CD14-positive monocyte (primary cell): ENCODE measurements around the gene STAT6. TPM values are rescaled to one million over a fixed set of nuclear protein-coding genes. Genes with fewer than 3 reads are reported as not detected.

Source experiments
- DNase-seq, 3 donors: peaks; one replicate each; pipeline ENCODE4 v3.0.0-alpha.2; 2011 to 2022
- H2AFZ ChIP-seq: 2 replicates; pipeline ENCODE4 v1.6.0; 2012; ENCODE audit warnings: mild to moderate bottlenecking, low read depth, low read length, inconsistent platforms; ENCODE audit not compliant: insufficient read depth, poor library complexity, severe bottlenecking
- H3K27ac ChIP-seq, 2 donors: 1 replicate in 1 of 2; 2 replicates in 1 of 2; pipeline ENCODE4 v1.5.1; 2012 to 2013; ENCODE audit warnings: low read length in 2 of 2, control low read depth in 1 of 2, inconsistent platforms in 1 of 2, low read depth in 1 of 2, mild to moderate bottlenecking in 1 of 2
- H3K27me3 ChIP-seq, 2 donors: one replicate each; pipeline versions ENCODE4 v1.6.0 to v1.6.1; 2011 to 2013; ENCODE audit warnings: low read length in 2 of 2; ENCODE audit not compliant: control insufficient read depth in 2 of 2, insufficient read depth in 2 of 2
- H3K36me3 ChIP-seq, 2 donors: replicated peaks in 1 of 2; 1 replicate in 1 of 2; 2 replicates in 1 of 2; pipeline versions ENCODE4 v1.5.1 to v1.6.1; 2012 to 2013; ENCODE audit warnings: low read length in 2 of 2, control low read depth in 1 of 2, inconsistent platforms in 1 of 2, mild to moderate bottlenecking in 1 of 2; ENCODE audit not compliant: insufficient read depth in 2 of 2, control insufficient read depth in 1 of 2
- H3K4me1 ChIP-seq, 2 donors: 1 replicate in 1 of 2; 2 replicates in 1 of 2; pipeline versions ENCODE4 v1.5.1 to v1.6.1; 2012 to 2013; ENCODE audit warnings: low read length in 2 of 2, control low read depth in 1 of 2, inconsistent platforms in 1 of 2, mild to moderate bottlenecking in 1 of 2, moderate library complexity in 1 of 2; ENCODE audit not compliant: insufficient read depth in 2 of 2, control insufficient read depth in 1 of 2
- H3K4me2 ChIP-seq: replicated peaks from 2 replicates; pipeline ENCODE3; 2012; ENCODE audit warnings: low read length, moderate library complexity, mild to moderate bottlenecking; ENCODE audit not compliant: poor library complexity, severe bottlenecking; ENCODE audit errors: extremely low read depth
- H3K4me3 ChIP-seq, 3 experiments: fragments of 200-600 bp in 1 of 3; sonication (generic) in 1 of 3; replicated peaks in 1 of 3; 1 replicate in 2 of 3; 2 replicates in 1 of 3; pipeline ENCODE4 v1.5.1; 2011 to 2013; ENCODE audit warnings: low read length in 3 of 3, mild to moderate bottlenecking in 3 of 3, control low read depth in 2 of 3, low read depth in 2 of 3, inconsistent platforms in 1 of 3, moderate library complexity in 1 of 3
- H3K79me2 ChIP-seq: 2 replicates; pipeline ENCODE4 v1.6.0; 2012; ENCODE audit warnings: mild to moderate bottlenecking, control low read depth, inconsistent platforms, low read length, moderate library complexity; ENCODE audit not compliant: insufficient read depth
- H3K9ac ChIP-seq: 2 replicates; pipeline ENCODE4 v1.6.0; 2017; ENCODE audit warnings: low read length, mild to moderate bottlenecking; ENCODE audit not compliant: insufficient read depth, poor library complexity, severe bottlenecking
- H3K9me3 ChIP-seq, 2 donors: replicated peaks in 1 of 2; 1 replicate in 1 of 2; 2 replicates in 1 of 2; pipeline versions ENCODE4 v1.5.1 to v1.6.1; 2012 to 2013; ENCODE audit warnings: low read length in 2 of 2, control low read depth in 1 of 2; ENCODE audit not compliant: control insufficient read depth in 1 of 2, insufficient read depth in 1 of 2
- H4K20me1 ChIP-seq: 2 replicates; pipeline ENCODE4 v1.6.0; 2012; ENCODE audit warnings: mild to moderate bottlenecking, low read length, control low read depth, moderate library complexity; ENCODE audit not compliant: insufficient read depth
- H3K27ac Mint-ChIP-seq, 7 donors: one replicate each; pipeline ENCODE4 v1.8.0; 2020; ENCODE audit warnings: mild to moderate bottlenecking in 7 of 7, mixed read lengths in 7 of 7, moderate library complexity in 6 of 7, inconsistent platforms in 2 of 7
- H3K27me3 Mint-ChIP-seq, 3 donors: one replicate each; pipeline ENCODE4 v1.8.0; 2021 to 2022; ENCODE audit warnings: low read depth in 3 of 3, mild to moderate bottlenecking in 3 of 3, mixed read lengths in 3 of 3, moderate library complexity in 3 of 3, inconsistent platforms in 1 of 3
- H3K36me3 Mint-ChIP-seq, 2 donors: one replicate each; pipeline ENCODE4 v1.8.0; 2020; ENCODE audit warnings: mixed read lengths in 2 of 2, inconsistent platforms in 1 of 2, mild to moderate bottlenecking in 1 of 2
- H3K4me1 Mint-ChIP-seq: one replicate; pipeline ENCODE4 v1.8.0; 2020; ENCODE audit warnings: mild to moderate bottlenecking, mixed read lengths
- H3K4me3 Mint-ChIP-seq, 2 donors: one replicate each; pipeline ENCODE4 v1.8.0; 2020; ENCODE audit warnings: mild to moderate bottlenecking in 2 of 2, mixed read lengths in 2 of 2, moderate library complexity in 1 of 2
- H3K9me3 Mint-ChIP-seq, 7 donors: one replicate each; pipeline ENCODE4 v1.8.0; 2020 to 2022; ENCODE audit warnings: mixed read lengths in 7 of 7, mild to moderate bottlenecking in 6 of 7, moderate library complexity in 6 of 7, inconsistent platforms in 2 of 7
- CTCF ChIP-seq: fragments of 200-600 bp; IDR thresholded peaks from one replicate; pipeline ENCODE4 v1.8.0; 2022; ENCODE audit warnings: antibody characterized with exemption, mild to moderate bottlenecking
- WGBS: methylation state at CpG from one replicate; pipeline ENCODE4 v1.1.5; 2013; ENCODE audit warnings: missing lambda C conversion rate; ENCODE audit not compliant: insufficient coverage; 5-methylcytosine and 5-hydroxymethylcytosine counted together
- intact Hi-C, 2 donors: fragments of 100-400 bp; cut with micrococcal nuclease; formaldehyde crosslinking; loops; one replicate each; pipeline versions ENCODE4 v1.15.0 to v1.15.1; 2023
- polyA plus RNA-seq, 3 donors: library from polyadenylated mRNA; depleted of rRNA in 1 of 3; unstranded in 2 of 3; stranded (reverse) in 1 of 3; fragments of 300-500 nt in 2 of 3; fragments of >200 nt in 1 of 3; fragmentation: Illumina TruSeq in 2 of 3; gene quantifications; 1 replicate in 2 of 3; 2 replicates in 1 of 3; pipeline ENCODE4 v1.2.3, GENCODE V29; 2012 to 2021

Gene STAT6
- polyA plus RNA-seq, 3 donors, result 132 to 637 (median 154) TPM

GRCh38 chr12:57049119-57049446, 62.1 kb downstream of the STAT6 start:
- H3K9me3 Mint-ChIP-seq, result peaks cover 0 to 3% (median 0%) of the 10 kb centered on the region in 7 donors
- peak overlapping the region; percentile 3 to 85 for H3K27ac ChIP-seq
- no peaks in the 10 kb centered on the region for H3K27me3 ChIP-seq
- intact Hi-C loops, result no loop called here
- H3K4me3 ChIP-seq, result peak overlapping the region in 1 of 3 experiments; percentile 22
- peaks cover 55% of the 10 kb centered on the region in 2 donors for H3K4me1 ChIP-seq
- no peaks in the 10 kb centered on the region for H3K36me3 Mint-ChIP-seq
- peaks cover 60% of the 10 kb centered on the region for H3K4me1 Mint-ChIP-seq
- peak overlapping the region in 1 of 2 donors; percentile 60 for H3K4me3 Mint-ChIP-seq
- no peaks in the 10 kb centered on the region for H3K9me3 ChIP-seq
- no peak overlapping the region for H3K9ac ChIP-seq
- H2AFZ ChIP-seq, result no peak overlapping the region
- TF ChIP-seq CTCF, result no peak
- peak overlapping the region; percentile 18 for H3K4me2 ChIP-seq
- 100% methylated on average over 1 of the region's 4 CpGs for WGBS
- no peaks in the 10 kb centered on the region for H4K20me1 ChIP-seq
- no peaks in the 10 kb centered on the region for H3K79me2 ChIP-seq
- peak in 2 of 3 donors; percentile 27 to 34 for DNase-seq
- H3K36me3 ChIP-seq, result no peaks in the 10 kb centered on the region
- H3K27me3 Mint-ChIP-seq, result peaks cover 2 to 6% (median 6%) of the 10 kb centered on the region in 3 donors
- peak overlapping the region in 5 of 7 donors; percentile 2 to 93 (median 72) for H3K27ac Mint-ChIP-seq

- Mint-ChIP-seq H3K4me1 (peaks cover 60% of the 10 kb centered on the region), H3K27ac (peak overlapping the region in 4 of 7 donors; percentile 12 to 94 (median 76)), H3K27me3 (peaks cover 2 to 9% (median 6%) of the 10 kb centered on the region in 3 donors), H3K9me3 (peaks cover 0 to 1% (median 0%) of the 10 kb centered on the region in 7 donors), H3K36me3 (no peaks in the 10 kb centered on the region), H3K4me3 (peak overlapping the region in 1 of 2 donors; percentile 60)
- Histone ChIP-seq H3K4me1 (peaks cover 55% of the 10 kb centered on the region in 2 donors), H3K36me3 (no peaks in the 10 kb centered on the region), H3K27me3 (no peaks in the 10 kb centered on the region), H3K79me2 (no peaks in the 10 kb centered on the region), H3K4me2 (peak overlapping the region; percentile 18), H3K9ac (no peak overlapping the region), H3K27ac (peak overlapping the region; percentile 85), H3K9me3 (no peaks in the 10 kb centered on the region), H2AFZ (peak overlapping the region; percentile 20), H3K4me3 (peak overlapping the region in 1 of 3 experiments; percentile 69), H4K20me1 (no peaks in the 10 kb centered on the region)
- peak in 1 of 3 donors; percentile 45 for DNase-seq
- WGBS, result no CpG with 5 or more reads among the region's 1 CpG
- intact Hi-C loops, result no loop called here
- TF ChIP-seq CTCF, result no peak
These were observed 62.6 kb downstream of the STAT6 start for GRCh38 chr12:57048423-57049118.
